IMR-90 (cell line): ENCODE measurements around the gene ITPKB. TPM values are rescaled to one million over a fixed set of nuclear protein-coding genes. Genes with fewer than 3 reads are reported as not detected.
"Not testable (repeated sequence)": the region's sequence is repeated elsewhere in the genome, so short reads cannot be mapped to it uniquely, and the experiment has no call there.

Experiments
- ATAC-seq: fragments of 200-7000 bp; cut with Tn5 transposase; 2 replicates; pipeline ENCODE4 v1.9.1; 2020; ENCODE audit warnings: low read depth, mild to moderate bottlenecking, moderate library complexity
- BruUV-seq: library from RNA; stranded (reverse); fragments of 400-500 nt; replicated peaks from 2 replicates; lab custom pipeline; 2021; lab: Mats Ljungman, UMichigan
- CTCF ChIA-PET: fragments of 300-600 bp; formaldehyde crosslinking; extraction: SDS; loops from one replicate; lab custom pipeline; 2021; ENCODE audit warnings: antibody characterized with exemption; lab: Yijun Ruan, JAX
- POLR2A ChIA-PET: fragments of 300-600 bp; sonication (Branson Sonifier 250); formaldehyde crosslinking; loops from one replicate; lab custom pipeline; 2022; ENCODE audit warnings: antibody characterized with exemption; ENCODE audit not compliant: unreplicated experiment; lab: Charles Lee
- DNase-seq: peaks from one replicate; pipeline ENCODE4 v3.0.0; 2013
- H2AFZ ChIP-seq: replicated peaks from 2 replicates; pipeline ENCODE3; 2013; ENCODE audit warnings: low read length, mild to moderate bottlenecking; ENCODE audit not compliant: poor library complexity
- H2AK5ac ChIP-seq: 2 replicates; pipeline ENCODE4 v1.6.1; 2013; ENCODE audit warnings: low read depth, low read length, inconsistent platforms
- H2AK9ac ChIP-seq: replicated peaks from 2 replicates; pipeline ENCODE3; 2013; ENCODE audit warnings: mild to moderate bottlenecking, low read depth, low read length, moderate library complexity; ENCODE audit not compliant: poor library complexity
- H2BK120ac ChIP-seq: 2 replicates; pipeline ENCODE4 v1.6.1; 2013; ENCODE audit warnings: low read depth, low read length, inconsistent platforms
- H2BK15ac ChIP-seq: 3 replicates; pipeline ENCODE4 v1.6.1; 2013; ENCODE audit warnings: low read depth, low read length, inconsistent platforms
- H2BK20ac ChIP-seq: 2 replicates; pipeline ENCODE4 v1.6.1; 2013; ENCODE audit warnings: low read depth, mild to moderate bottlenecking, inconsistent platforms, low read length, moderate library complexity
- H2BK5ac ChIP-seq: 2 replicates; pipeline ENCODE4 v1.6.1; 2013; ENCODE audit warnings: mild to moderate bottlenecking, low read depth, low read length, inconsistent platforms; ENCODE audit not compliant: poor library complexity, severe bottlenecking
- H3K14ac ChIP-seq: replicated peaks from 2 replicates; pipeline ENCODE4 v1.6.1; 2013; ENCODE audit warnings: low read depth, low read length, inconsistent platforms
- H3K18ac ChIP-seq: 2 replicates; pipeline ENCODE4 v1.6.1; 2013; ENCODE audit warnings: low read depth, low read length, control low read depth
- H3K23ac ChIP-seq: 2 replicates; pipeline ENCODE4 v1.6.1; 2013; ENCODE audit warnings: low read depth, low read length, inconsistent platforms
- H3K27ac ChIP-seq: 2 replicates; pipeline ENCODE4 v1.5.1; 2013; ENCODE audit warnings: mild to moderate bottlenecking, control low read depth, low read length; ENCODE audit not compliant: insufficient read depth
- H3K27me3 ChIP-seq: 2 replicates; pipeline ENCODE4 v1.6.1; 2013; ENCODE audit warnings: low read length; ENCODE audit not compliant: control insufficient read depth, insufficient read depth
- H3K36me3 ChIP-seq: 2 replicates; pipeline ENCODE4 v1.6.1; 2013; ENCODE audit warnings: low read length, mixed read lengths; ENCODE audit not compliant: control insufficient read depth, insufficient read depth
- H3K4ac ChIP-seq: 2 replicates; pipeline ENCODE4 v1.6.1; 2013; ENCODE audit warnings: low read depth, low read length, inconsistent platforms
- H3K4me1 ChIP-seq: 2 replicates; pipeline ENCODE4 v1.6.1; 2013; ENCODE audit warnings: low read length, mixed read lengths; ENCODE audit not compliant: control insufficient read depth, insufficient read depth
- H3K4me2 ChIP-seq: 2 replicates; pipeline ENCODE4 v1.6.1; 2013; ENCODE audit warnings: low read depth, mild to moderate bottlenecking, control low read depth, low read length, moderate library complexity
- H3K4me3 ChIP-seq: 2 replicates; pipeline ENCODE4 v1.5.1; 2013; ENCODE audit warnings: low read depth, mild to moderate bottlenecking, control low read depth, low read length, moderate library complexity; ENCODE audit not compliant: insufficient read depth
- H3K56ac ChIP-seq: 2 replicates; pipeline ENCODE4 v1.6.1; 2013; ENCODE audit warnings: low read length, inconsistent platforms; ENCODE audit not compliant: insufficient read depth; ENCODE audit errors: extremely low read depth
- H3K79me1 ChIP-seq, 2 experiments: 2 replicates each; pipeline ENCODE4 v1.6.1; 2013; ENCODE audit warnings: low read length in 2 of 2, inconsistent platforms in 1 of 2, low read depth in 1 of 2
- H3K9ac ChIP-seq: 2 replicates; pipeline ENCODE4 v1.6.1; 2013; ENCODE audit warnings: low read depth, low read length, control low read depth
- H3K9me1 ChIP-seq: 2 replicates; pipeline ENCODE4 v1.6.1; 2013; ENCODE audit warnings: low read length, inconsistent platforms; ENCODE audit not compliant: insufficient read depth
- H3K9me3 ChIP-seq: 2 replicates; pipeline ENCODE4 v1.6.1; 2013; ENCODE audit warnings: low read length; ENCODE audit not compliant: control insufficient read depth, insufficient read depth
- H4K20me1 ChIP-seq: 2 replicates; pipeline ENCODE4 v1.6.1; 2013; ENCODE audit warnings: low read length, inconsistent platforms; ENCODE audit not compliant: insufficient read depth
- H4K5ac ChIP-seq: 2 replicates; pipeline ENCODE4 v1.6.1; 2013; ENCODE audit warnings: mild to moderate bottlenecking, low read depth, low read length, control low read depth
- H4K8ac ChIP-seq, 2 experiments: 2 replicates each; pipeline ENCODE4 v1.6.1; 2013; ENCODE audit warnings: low read depth in 2 of 2, low read length in 2 of 2, control low read depth in 1 of 2, inconsistent platforms in 1 of 2
- H4K91ac ChIP-seq: 2 replicates; pipeline ENCODE4 v1.6.1; 2013; ENCODE audit warnings: low read depth, low read length, inconsistent platforms; ENCODE audit not compliant: insufficient read depth
- NFE2L2 ChIP-seq: fragments of 150-350 bp; IDR thresholded peaks from 2 replicates; pipeline ENCODE4 v1.6.1; 2016; ENCODE audit warnings: low read depth, mild to moderate bottlenecking, low read length
- RCOR1 ChIP-seq: IDR thresholded peaks from 2 replicates; pipeline ENCODE4 v1.6.1; 2012; ENCODE audit warnings: mild to moderate bottlenecking, low read length, improper control_type of control experiment; ENCODE audit not compliant: insufficient replicate concordance
- WGBS, 2 experiments: methylation state at CpG; one replicate each; pipeline versions ENCODE4 v1.1.5 to v1.1.7; 2013; ENCODE audit warnings: missing lambda C conversion rate in 2 of 2; ENCODE audit not compliant: insufficient read length in 1 of 2; ENCODE audit errors: extremely low coverage in 2 of 2; 5-methylcytosine and 5-hydroxymethylcytosine counted together
- dilution Hi-C: fragments of 300-500 bp; cut with HindIII; formaldehyde crosslinking; loops from one replicate; pipeline ENCODE4 v1.14.3; 2018; ENCODE audit warnings: low sequenced_read_pairs; ENCODE audit not compliant: unreplicated experiment
- in situ Hi-C: fragments of 300-500 bp; cut with MboI; formaldehyde crosslinking; loops from 3 replicates; pipeline ENCODE4 v1.14.3; 2019; ENCODE audit warnings: low sequenced_read_pairs, inconsistent platforms, mixed read lengths
- intact Hi-C: fragments of 100-400 bp; cut with micrococcal nuclease; formaldehyde crosslinking; loops from 2 replicates; pipeline ENCODE4 v1.10.0; 2022
- polyA plus RNA-seq, 3 experiments: library from polyadenylated mRNA; depleted of rRNA; stranded (reverse); fragments of >200 nt; gene quantifications; 2 replicates each; pipeline ENCODE4 v1.2.3, GENCODE V29; 2012; ENCODE audit warnings: low replicate concordance in 1 of 3
- total RNA-seq: library from RNA; depleted of rRNA; stranded (reverse); fragments of >200 nt; gene quantifications from 2 replicates; pipeline ENCODE4 v1.2.3, GENCODE V29; 2012

The ITPKB gene
- total and polyA plus RNA-seq, 2 of the 4 experiments (the other 2 are of a cell fraction), result 0.72 to 1.4 TPM

DNA sequence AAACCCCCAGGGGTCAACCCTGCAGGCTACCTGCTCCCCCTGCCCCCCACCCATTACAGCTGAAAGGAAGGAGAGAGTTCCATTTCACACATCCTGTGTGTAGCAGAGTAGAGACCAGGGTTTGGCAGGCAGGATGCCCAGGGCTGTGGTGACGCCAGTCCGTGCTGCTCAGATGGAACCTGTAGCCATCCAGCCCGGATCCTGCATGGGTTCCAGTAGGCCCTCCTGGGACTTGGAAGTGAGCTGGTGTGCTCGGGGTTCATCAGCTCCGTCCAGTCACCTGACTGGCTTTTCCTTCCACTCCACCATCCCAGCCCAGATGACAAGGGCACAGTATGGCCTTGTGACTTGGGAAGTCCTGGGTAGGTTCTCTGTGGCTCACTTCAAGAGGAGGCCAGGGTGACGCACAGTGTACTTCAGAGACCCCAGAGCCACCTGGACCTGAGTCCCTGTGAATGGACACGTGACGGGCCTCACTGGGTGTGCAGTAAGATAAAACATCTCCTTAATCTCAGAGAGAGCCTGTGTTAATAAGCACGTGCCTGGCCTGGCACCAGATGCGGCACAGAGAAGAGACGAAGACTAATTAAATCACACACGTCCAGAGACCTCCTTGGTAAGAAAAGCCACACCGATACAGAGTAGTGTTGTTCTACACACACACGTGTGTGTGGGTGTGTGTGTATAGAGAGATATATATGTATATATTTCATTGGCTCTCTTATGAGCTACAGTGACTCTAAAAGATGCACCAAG, 16.0 kb downstream of the ITPKB start (continued):
- no peak for TF ChIP-seq RCOR1

- dilution Hi-C loops (no loop called here), intact Hi-C loops (no loop called here), in situ Hi-C loops (no loop called here)
- BruUV-seq, result no TSS peak
- Histone ChIP-seq H3K9ac (no peak overlapping the region), H3K4me3 (no peak overlapping the region), H2BK5ac (no peak overlapping the region), H3K4ac (no peak overlapping the region), H3K36me3 (no peaks in the 10 kb centered on the region), H2AK9ac (no peak overlapping the region), H3K27me3 (no peaks in the 10 kb centered on the region), H3K9me3 (no peaks in the 10 kb centered on the region), H2BK20ac (no peak overlapping the region), H2AFZ (no peak overlapping the region), H4K20me1 (no peaks in the 10 kb centered on the region), H3K14ac (no peak overlapping the region), H3K56ac (no peak overlapping the region), H2AK5ac (no peak overlapping the region), H3K9me1 (peaks cover 8% of the 10 kb centered on the region; the same call in 1 of the 2 replicates), H4K91ac (no peak overlapping the region), H4K8ac (no peak overlapping the region), H3K4me2 (no peak overlapping the region), H3K4me1 (peaks cover 13% of the 10 kb centered on the region; the same call in 1 of the 2 replicates), H3K27ac (no peak overlapping the region), H3K23ac (no peak overlapping the region), H3K79me1 (no peaks in the 10 kb centered on the region), H3K18ac (no peak overlapping the region), H2BK120ac (no peak overlapping the region), H4K5ac (no peak overlapping the region), H2BK15ac (no peak overlapping the region)
- ChIA-PET POLR2A (no interaction called here), CTCF (no interaction called here)
- TF ChIP-seq NFE2L2, result no peak
- 90% methylated on average over 2 of the region's 11 CpGs; no CpG with 5 or more reads in 1 of the 2 experiments for WGBS, 2 experiments
- no peak for ATAC-seq
- no peak for DNase-seq
These were observed 16.7 kb downstream of the ITPKB start for GRCh38 chr1:226722240-226722900.

DNA sequence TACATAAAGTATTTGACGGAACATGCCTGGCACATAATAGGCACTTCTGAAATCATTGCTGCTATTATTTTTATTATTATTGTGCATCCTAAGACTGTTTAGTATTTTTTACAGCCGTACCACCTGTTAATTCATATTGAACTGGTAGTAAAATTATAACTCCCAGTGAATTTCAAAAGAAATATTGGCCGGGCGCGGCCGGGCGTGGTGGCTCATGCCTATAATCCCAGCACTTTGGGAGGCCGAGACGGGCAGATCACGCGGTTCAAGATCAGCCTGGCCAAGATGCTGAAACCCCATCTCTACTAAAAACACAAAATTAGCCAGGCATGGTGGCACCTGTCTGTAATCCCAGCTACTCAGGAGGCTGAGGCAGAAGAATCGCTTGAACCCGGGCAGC, 18.5 kb downstream of the ITPKB start:
- H3K4ac ChIP-seq, H2BK5ac ChIP-seq, intact Hi-C loops, H3K56ac ChIP-seq, H3K4me3 ChIP-seq, dilution Hi-C loops, H3K79me1 ChIP-seq, H3K27me3 ChIP-seq, H3K27ac ChIP-seq, in situ Hi-C loops, H3K14ac ChIP-seq, H2AFZ ChIP-seq, H3K36me3 ChIP-seq, POLR2A ChIA-PET, H2AK9ac ChIP-seq, H4K91ac ChIP-seq, H3K9ac ChIP-seq, H4K20me1 ChIP-seq, H3K9me1 ChIP-seq, H2BK120ac ChIP-seq, DNase-seq, H2BK20ac ChIP-seq, BruUV-seq, H4K8ac ChIP-seq, H3K9me3 ChIP-seq, H3K23ac ChIP-seq, ATAC-seq, H3K18ac ChIP-seq, CTCF ChIA-PET, H2BK15ac ChIP-seq, H3K4me2 ChIP-seq, H2AK5ac ChIP-seq, H4K5ac ChIP-seq: not testable (repeated sequence)
- peaks cover 16% of the 10 kb centered on the region; the same call in 1 of the 2 replicates for H3K4me1 ChIP-seq
- WGBS, 2 experiments, result no CpG with 5 or more reads among the region's 13 CpGs
